Heart left ventricle (tissue), 16 donors: ENCODE results near the gene REEP5. TPM values are rescaled to one million over a fixed set of nuclear protein-coding genes. Genes with fewer than 3 reads are reported as not detected.

Source experiments
- ATAC-seq, 4 donors: fragments of 200-7000 bp; cut with Tn5 transposase; one replicate each; pipeline ENCODE4 v1.9.1; 2020 to 2022; ENCODE audit warnings: moderate library complexity in 4 of 4, mild to moderate bottlenecking in 3 of 4, moderate number of reproducible peaks in 1 of 4
- DNase-seq, 5 donors: peaks; one replicate each; pipeline ENCODE4 v3.0.0-alpha.2; 2020
- H3K27ac ChIP-seq, 12 donors: fragments of 200-600 bp; sonication (generic) in 4 of 12; one replicate each; pipeline versions ENCODE4 v1.5.0 to v1.8.0; 2016 to 2022; ENCODE audit warnings: mild to moderate bottlenecking in 2 of 12
- H3K27me3 ChIP-seq, 9 donors: fragments of 200-600 bp; sonication (generic) in 2 of 9; one replicate each; pipeline versions ENCODE4 v1.5.1 to v1.8.0; 2016 to 2022; ENCODE audit warnings: mild to moderate bottlenecking in 3 of 9
- H3K36me3 ChIP-seq, 9 donors: fragments of 200-600 bp; sonication (generic) in 2 of 9; one replicate each; pipeline versions ENCODE4 v1.5.0 to v1.8.0; 2018 to 2022; ENCODE audit warnings: mild to moderate bottlenecking in 2 of 9
- H3K4me1 ChIP-seq, 12 donors: fragments of 200-600 bp; sonication (generic) in 4 of 12; one replicate each; pipeline versions ENCODE4 v1.5.0 to v1.8.0; 2016 to 2022; ENCODE audit warnings: mild to moderate bottlenecking in 3 of 12
- H3K4me3 ChIP-seq, 12 donors: fragments of 200-600 bp; sonication (generic) in 4 of 12; one replicate each; pipeline versions ENCODE4 v1.5.0 to v1.8.0; 2017 to 2022; ENCODE audit warnings: mild to moderate bottlenecking in 9 of 12, moderate library complexity in 4 of 12
- H3K9me3 ChIP-seq, 12 donors: fragments of 200-600 bp; sonication (generic) in 4 of 12; one replicate each; pipeline versions ENCODE4 v1.5.0 to v1.8.0; 2016 to 2022; ENCODE audit warnings: mild to moderate bottlenecking in 1 of 12
- POLR2A ChIP-seq, 2 donors: fragments of 450-650 bp; IDR thresholded peaks; one replicate each; pipeline ENCODE4 v1.6.1; 2017; ENCODE audit warnings: antibody characterized with exemption in 2 of 2, mild to moderate bottlenecking in 2 of 2, moderate library complexity in 2 of 2
- WGBS, 4 donors: extraction: QIAGEN DNeasy Blood & Tissue Kit in 2 of 4; methylation state at CpG; one replicate each; pipeline versions ENCODE4 v1.1.5 to v1.1.7; 2013 to 2018; 5-methylcytosine and 5-hydroxymethylcytosine counted together
- intact Hi-C, 10 donors: fragments of 100-400 bp; cut with DNase I; formaldehyde crosslinking; loops; one replicate each; pipeline versions ENCODE4 v1.11.1 to v1.14.2; 2022
- polyA plus RNA-seq, 2 donors: library from polyadenylated mRNA; stranded (reverse); fragments of 200-250 nt; gene quantifications; one replicate each; pipeline ENCODE4 v1.2.3, GENCODE V29; 2013
- total RNA-seq, 9 donors: library from RNA; depleted of rRNA in 2 of 9; stranded (reverse); fragments of >200 nt in 2 of 9; fragmentation: NEBNext Ultra II Directional in 3 of 9; extraction: Animal tissue kit (Norgen Biotek cat#: 25700) in 3 of 9; gene quantifications; one replicate each; pipeline versions ENCODE4 v1.1.0 to v1.2.4, GENCODE V29; 2016 to 2023
- TF ChIP-seq, protein P1 (sequence below), 12 donors: fragments of 200-600 bp; sonication (generic) in 4 of 12; IDR thresholded peaks; one replicate each; pipeline versions ENCODE4 v1.5.0 to v1.8.0; 2018 to 2022; ENCODE audit warnings: antibody characterized with exemption in 12 of 12, mild to moderate bottlenecking in 5 of 12
- donor health status: ischemic (EF 13 %, LVEDD 7.1; RV severe dilation, severe dysfunction).
- donor health status: healthy with polysubstance abuse.
- donor health status: DM: no; HTN: yes; CAD: no.
- donor health status: DM: no; HTN: no; CAD: no.
- donor health status: ischemic (EF 25% LVEDD 6.9; RV normal size, moderate dysfunction).
- donor health status: ischemic (EF 25% LVEDD 5.7; RV mildly dilated, moderate dysfunction).
- donor health status: healthy.
- donor health status: DM: yes; HTN: yes; CAD: no.
- donor health status: ischemic (EF 35%, LVEDD 5.7; RV mildly dilated, moderate dysfunction).
- donor health status: nonischemic (EF 11% LVEDD 7.7; RV severe dilation, severe dysfunction).
- donor health status: DM: yes; HTN: yes; CAD: no.
- donor health status: PGD.
- donor health status: ischemic (EF 29% LVEDD 5.4; RV normal size, mild dysfunction).
- donor health status: nonischemic (EF 23%, LVEDD 6.1; RV moderate dilation, normal function).

The REEP5 gene
- total and polyA plus RNA-seq, 11 donors: 93.5 to 187 (median 133) TPM

DNA sequence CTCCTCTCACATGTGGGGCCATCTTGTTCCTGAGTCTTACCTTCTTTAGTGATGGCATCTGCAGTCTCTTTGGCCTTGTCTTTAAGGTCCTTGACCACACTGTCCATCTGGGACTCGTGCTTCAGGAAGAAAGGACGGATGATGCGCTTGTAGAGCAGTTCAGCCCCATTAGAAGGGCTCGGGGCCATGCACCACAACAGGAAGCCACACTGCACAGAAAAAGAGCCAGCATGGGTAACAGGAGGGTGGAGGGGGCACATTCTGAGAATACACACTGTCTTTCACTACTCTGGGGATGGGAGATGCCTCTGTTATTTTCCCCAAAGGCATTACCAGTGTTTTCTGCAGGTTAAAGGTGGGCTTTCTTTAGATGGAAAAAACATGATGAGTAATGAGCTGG is 35.1 kb downstream of the REEP5 start:
- Histone ChIP-seq H3K36me3 (peaks cover 0 to 89% (median 73%) of the 10 kb centered on the region in 9 donors), H3K27ac (no peak overlapping the region), H3K4me1 (peaks cover 0 to 23% (median 4%) of the 10 kb centered on the region in 12 donors), H3K27me3 (no peaks in the 10 kb centered on the region), H3K4me3 (no peak overlapping the region), H3K9me3 (no peaks in the 10 kb centered on the region)
- TF ChIP-seq, protein P1, sequence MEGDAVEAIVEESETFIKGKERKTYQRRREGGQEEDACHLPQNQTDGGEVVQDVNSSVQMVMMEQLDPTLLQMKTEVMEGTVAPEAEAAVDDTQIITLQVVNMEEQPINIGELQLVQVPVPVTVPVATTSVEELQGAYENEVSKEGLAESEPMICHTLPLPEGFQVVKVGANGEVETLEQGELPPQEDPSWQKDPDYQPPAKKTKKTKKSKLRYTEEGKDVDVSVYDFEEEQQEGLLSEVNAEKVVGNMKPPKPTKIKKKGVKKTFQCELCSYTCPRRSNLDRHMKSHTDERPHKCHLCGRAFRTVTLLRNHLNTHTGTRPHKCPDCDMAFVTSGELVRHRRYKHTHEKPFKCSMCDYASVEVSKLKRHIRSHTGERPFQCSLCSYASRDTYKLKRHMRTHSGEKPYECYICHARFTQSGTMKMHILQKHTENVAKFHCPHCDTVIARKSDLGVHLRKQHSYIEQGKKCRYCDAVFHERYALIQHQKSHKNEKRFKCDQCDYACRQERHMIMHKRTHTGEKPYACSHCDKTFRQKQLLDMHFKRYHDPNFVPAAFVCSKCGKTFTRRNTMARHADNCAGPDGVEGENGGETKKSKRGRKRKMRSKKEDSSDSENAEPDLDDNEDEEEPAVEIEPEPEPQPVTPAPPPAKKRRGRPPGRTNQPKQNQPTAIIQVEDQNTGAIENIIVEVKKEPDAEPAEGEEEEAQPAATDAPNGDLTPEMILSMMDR (IDR thresholded peaks at IDR 0.05): no peak
- no peak for TF ChIP-seq POLR2A (IDR thresholded peaks at IDR 0.05)
- ATAC-seq: no peak
- WGBS, 4 donors: 86 to 100% (median 92%) methylated on average over 4 of the region's 4 CpGs
- intact Hi-C loops: no loop called here
- DNase-seq: no peak

DNA sequence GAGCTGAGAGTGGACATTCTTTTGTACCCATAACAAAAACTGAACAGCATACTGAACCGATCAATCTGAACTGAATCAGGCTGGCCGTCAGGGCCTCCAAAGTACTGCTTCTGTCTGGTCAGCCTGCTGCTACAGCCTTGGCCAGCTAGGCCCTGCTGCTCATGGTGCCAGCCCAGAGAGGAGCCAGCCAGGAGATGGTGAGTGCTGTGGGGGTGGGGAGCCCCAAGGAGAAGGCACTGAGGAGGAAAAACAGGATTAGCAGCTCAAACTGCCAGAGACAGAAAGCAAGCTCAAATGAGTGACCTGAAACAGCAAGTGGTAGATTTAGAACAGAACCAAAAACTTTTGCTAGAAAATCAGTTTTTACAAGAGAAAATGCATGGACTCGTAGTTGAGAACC is 37.0 kb downstream of the REEP5 start:
- DNase-seq: no peak
- 70 to 88% (median 83%) methylated on average over 3 of the region's 3 CpGs for WGBS, 4 donors
- peaks cover 0 to 89% (median 83%) of the 10 kb centered on the region in 9 donors for H3K36me3 ChIP-seq

DNA sequence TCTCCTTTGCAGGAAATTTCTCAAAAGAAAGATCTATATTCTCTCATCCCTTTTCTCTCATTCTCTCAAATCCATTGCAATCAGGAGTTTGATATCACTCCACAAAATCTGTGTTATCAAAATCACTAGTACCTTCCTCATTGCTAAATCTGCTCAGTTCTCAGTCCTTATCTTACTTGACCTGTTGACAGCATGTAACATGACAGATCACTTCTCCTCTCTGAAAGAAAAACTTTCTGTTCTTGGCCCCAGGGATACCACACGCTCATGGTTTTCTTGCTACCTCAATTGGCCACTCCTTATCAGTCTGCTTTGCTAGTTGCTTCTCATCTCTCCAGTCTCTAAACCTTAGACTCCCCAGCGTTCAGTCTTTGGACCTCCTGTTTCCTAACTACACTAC is 38.8 kb downstream of the REEP5 start:
- H3K27ac ChIP-seq: no peak overlapping the region
- H3K4me1 ChIP-seq: peaks cover 0 to 44% (median 13%) of the 10 kb centered on the region in 12 donors
- intact Hi-C loops: loop anchor here in 1 of 10 donors (5.0 kb wide), 1 partner anchor 39 kb away; the partner anchor contains the start of gene REEP5
- 45 to 54% (median 47%) methylated on average over 2 of the region's 2 CpGs for WGBS, 4 donors
- no peak overlapping the region for H3K4me3 ChIP-seq
- no peak for TF ChIP-seq POLR2A (IDR thresholded peaks at IDR 0.05)
- TF ChIP-seq, protein P1 (IDR thresholded peaks at IDR 0.05): no peak
- peaks cover 0 to 98% (median 91%) of the 10 kb centered on the region in 9 donors for H3K36me3 ChIP-seq
- no peaks in the 10 kb centered on the region for H3K27me3 ChIP-seq
- ATAC-seq (peak in 1 of 4 donors; percentile 29), DNase-seq (no peak)
- H3K9me3 ChIP-seq: no peaks in the 10 kb centered on the region

More for the DNA sequence above, 37.0 kb downstream of the REEP5 start:
- peak in 3 of 4 donors; percentile 34 to 46 (median 35) for ATAC-seq
- TF ChIP-seq POLR2A (IDR thresholded peaks at IDR 0.05): no peak
- TF ChIP-seq, protein P1 (IDR thresholded peaks at IDR 0.05): no peak
- intact Hi-C loops: no loop called here
- peaks cover 0 to 30% (median 7%) of the 10 kb centered on the region in 12 donors for H3K4me1 ChIP-seq
- H3K27me3 ChIP-seq: no peaks in the 10 kb centered on the region
- H3K9me3 ChIP-seq: no peaks in the 10 kb centered on the region
- H3K4me3 ChIP-seq: no peak overlapping the region
- H3K27ac ChIP-seq: no peak overlapping the region

DNA sequence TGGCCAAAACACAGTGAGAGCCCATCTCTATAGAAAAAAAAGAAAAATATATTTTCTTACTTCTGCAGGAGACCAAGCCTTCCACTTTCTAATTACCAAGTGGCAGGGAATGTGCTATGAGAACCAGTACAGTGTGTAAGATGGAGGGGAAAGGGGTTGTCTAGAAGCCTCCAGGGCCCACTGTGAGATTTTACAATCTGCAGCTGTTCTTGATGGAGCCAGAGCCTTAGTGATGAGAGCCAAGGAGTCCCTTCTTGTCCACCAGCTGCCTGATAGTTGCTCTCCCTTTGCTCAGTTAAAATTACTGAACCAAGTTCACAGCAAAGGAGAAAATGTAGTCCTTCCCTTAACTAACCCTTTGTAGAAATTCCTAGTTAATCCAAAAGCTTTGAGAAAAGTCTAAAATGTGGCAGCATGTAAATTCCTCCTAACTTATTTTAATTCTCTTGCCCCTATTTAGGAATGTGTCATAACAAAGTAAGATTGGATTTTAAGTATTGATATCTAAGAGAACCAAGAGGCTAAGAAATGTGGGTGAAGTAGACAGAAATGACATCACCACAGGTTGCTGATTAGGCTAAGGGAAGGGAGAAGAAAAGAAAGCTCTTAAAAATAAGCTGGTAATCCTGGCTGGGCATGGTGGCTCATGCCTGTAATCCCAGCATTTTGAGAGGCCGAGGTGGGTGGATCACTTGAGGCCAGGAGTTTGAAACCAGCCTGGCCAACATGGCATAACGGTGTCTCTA is 41.6 kb downstream of the REEP5 start:
- 69 to 90% (median 82%) methylated on average over 2 of the region's 2 CpGs for WGBS, 4 donors
- intact Hi-C loops: loop anchor here in 1 of 10 donors (5.0 kb wide), 1 partner anchor 42 kb away; the partner anchor contains the start of gene REEP5
- Histone ChIP-seq H3K4me1 (peaks cover 0 to 39% (median 17%) of the 10 kb centered on the region in 12 donors), H3K4me3 (no peak overlapping the region), H3K27ac (no peak overlapping the region), H3K27me3 (no peaks in the 10 kb centered on the region), H3K36me3 (peaks cover 0 to 100% (median 94%) of the 10 kb centered on the region in 9 donors), H3K9me3 (no peaks in the 10 kb centered on the region)
- ATAC-seq: peak in 3 of 4 donors; percentile 25 to 61 (median 29)
- TF ChIP-seq, protein P1 (IDR thresholded peaks at IDR 0.05): no peak
- TF ChIP-seq POLR2A (IDR thresholded peaks at IDR 0.05): no peak
- no peak for DNase-seq
